CD4-positive, CD25-positive, alpha-beta regulatory T cell (primary cell): ENCODE results near the gene LMAN1L. TPM values are rescaled to one million over a fixed set of nuclear protein-coding genes. Genes with fewer than 3 reads are reported as not detected.

ENCODE experiments used
- ATAC-seq, 2 donors: fragments of 150-1000 bp; cut with Tn5 transposase; one replicate each; pipeline ENCODE4 v1.10.0; 2021; ENCODE audit warnings: low read depth in 2 of 2, moderate number of reproducible peaks in 2 of 2, moderate library complexity in 1 of 2
- DNase-seq, 3 donors: peaks; one replicate each; pipeline versions ENCODE4 v3.0.0 to v3.0.0-alpha.2; 2012 to 2022; ENCODE audit warnings: mixed read lengths in 1 of 3
- H3K27ac ChIP-seq: one replicate; pipeline ENCODE4 v1.7.0; 2013; ENCODE audit warnings: mild to moderate bottlenecking, low read length; ENCODE audit not compliant: insufficient read depth, poor library complexity, severe bottlenecking
- H3K27me3 ChIP-seq: one replicate; pipeline ENCODE4 v1.7.0; 2013; ENCODE audit warnings: low read length; ENCODE audit not compliant: control insufficient read depth, insufficient read depth
- H3K36me3 ChIP-seq: one replicate; pipeline ENCODE4 v1.7.0; 2013; ENCODE audit warnings: mild to moderate bottlenecking, low read length, moderate library complexity; ENCODE audit not compliant: control insufficient read depth, insufficient read depth
- H3K4me1 ChIP-seq: 2 replicates; pipeline ENCODE4 v1.7.0; 2013; ENCODE audit warnings: mild to moderate bottlenecking, low read length; ENCODE audit not compliant: insufficient read depth, control insufficient read depth, poor library complexity, severe bottlenecking
- H3K4me3 ChIP-seq: one replicate; pipeline ENCODE4 v1.7.0; 2013; ENCODE audit warnings: low read depth, mild to moderate bottlenecking, low read length, moderate library complexity
- H3K9me3 ChIP-seq, 2 experiments: 1 replicate in 1 of 2; 2 replicates in 1 of 2; pipeline ENCODE4 v1.7.0; 2013; ENCODE audit warnings: low read length in 2 of 2, mild to moderate bottlenecking in 1 of 2, moderate library complexity in 1 of 2; ENCODE audit not compliant: control insufficient read depth in 2 of 2
- H3K27ac Mint-ChIP-seq, 3 donors: one replicate each; pipeline ENCODE4 v1.8.0; 2020 to 2022; ENCODE audit warnings: mild to moderate bottlenecking in 3 of 3, mixed read lengths in 3 of 3, moderate library complexity in 2 of 3
- H3K27me3 Mint-ChIP-seq: one replicate; pipeline ENCODE4 v1.8.0; 2022; ENCODE audit warnings: mild to moderate bottlenecking, mixed read lengths
- H3K36me3 Mint-ChIP-seq: one replicate; pipeline ENCODE4 v1.8.0; 2020; ENCODE audit warnings: mixed read lengths
- H3K4me1 Mint-ChIP-seq, 4 donors: one replicate each; pipeline ENCODE4 v1.8.0; 2020 to 2022; ENCODE audit warnings: mixed read lengths in 4 of 4, mild to moderate bottlenecking in 1 of 4
- H3K4me3 Mint-ChIP-seq, 4 donors: one replicate each; pipeline ENCODE4 v1.8.0; 2020 to 2022; ENCODE audit warnings: mild to moderate bottlenecking in 4 of 4, mixed read lengths in 4 of 4, moderate library complexity in 3 of 4
- H3K9me3 Mint-ChIP-seq, 7 donors: one replicate each; pipeline ENCODE4 v1.8.0; 2020 to 2022; ENCODE audit warnings: mixed read lengths in 7 of 7, mild to moderate bottlenecking in 3 of 7, moderate library complexity in 2 of 7
- polyA plus RNA-seq, 4 donors: library from polyadenylated mRNA; unstranded; fragments of 300-500 nt; fragmentation: Illumina TruSeq; gene quantifications; one replicate each; pipeline ENCODE4 v1.2.3, GENCODE V29; 2021
- total RNA-seq: library from RNA; stranded (reverse); gene quantifications from one replicate; pipeline ENCODE4 v1.2.3, GENCODE V29; 2022

Gene LMAN1L
- total and polyA plus RNA-seq, 5 donors from 2014 or later, result not detected

DNA sequence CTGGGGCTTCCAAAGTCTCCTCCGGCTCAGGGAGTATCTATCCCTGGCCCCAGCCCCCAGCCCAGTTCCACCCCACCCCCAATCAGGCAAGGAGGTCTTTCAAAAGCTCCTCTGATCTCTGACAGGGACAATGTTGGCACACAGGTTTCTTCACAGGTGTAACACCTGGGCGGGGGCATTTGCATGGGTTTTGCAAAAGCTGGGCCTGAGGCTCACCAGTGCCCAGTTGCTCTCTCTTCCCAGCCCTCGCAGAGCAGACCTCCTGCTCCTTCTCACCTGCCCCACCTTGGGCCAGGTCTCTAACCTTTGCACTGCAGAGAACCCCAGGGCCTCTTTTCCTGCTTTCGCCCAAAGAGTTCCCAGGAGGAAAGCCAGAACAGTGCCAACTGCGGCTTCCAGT lies 39.3 kb upstream of the LMAN1L start:
- Mint-ChIP-seq H3K27ac (peak overlapping the region in 2 of 3 donors; percentile 58 to 95), H3K27me3 (peaks cover 17% of the 10 kb centered on the region), H3K9me3 (no peaks in the 10 kb centered on the region), H3K4me1 (peaks cover 7 to 76% (median 43%) of the 10 kb centered on the region in 4 donors), H3K4me3 (peak overlapping the region in 1 of 4 donors; percentile 15), H3K36me3 (no peaks in the 10 kb centered on the region)
- no peak overlapping the region for H3K4me3 ChIP-seq
- ATAC-seq (no peak), DNase-seq (no peak)
- H3K27ac ChIP-seq, result no peak overlapping the region
- H3K4me1 ChIP-seq, result peaks cover 61% of the 10 kb centered on the region
- H3K9me3 ChIP-seq, result no peaks in the 10 kb centered on the region
- no peaks in the 10 kb centered on the region for H3K27me3 ChIP-seq
- H3K36me3 ChIP-seq, result no peaks in the 10 kb centered on the region

DNA sequence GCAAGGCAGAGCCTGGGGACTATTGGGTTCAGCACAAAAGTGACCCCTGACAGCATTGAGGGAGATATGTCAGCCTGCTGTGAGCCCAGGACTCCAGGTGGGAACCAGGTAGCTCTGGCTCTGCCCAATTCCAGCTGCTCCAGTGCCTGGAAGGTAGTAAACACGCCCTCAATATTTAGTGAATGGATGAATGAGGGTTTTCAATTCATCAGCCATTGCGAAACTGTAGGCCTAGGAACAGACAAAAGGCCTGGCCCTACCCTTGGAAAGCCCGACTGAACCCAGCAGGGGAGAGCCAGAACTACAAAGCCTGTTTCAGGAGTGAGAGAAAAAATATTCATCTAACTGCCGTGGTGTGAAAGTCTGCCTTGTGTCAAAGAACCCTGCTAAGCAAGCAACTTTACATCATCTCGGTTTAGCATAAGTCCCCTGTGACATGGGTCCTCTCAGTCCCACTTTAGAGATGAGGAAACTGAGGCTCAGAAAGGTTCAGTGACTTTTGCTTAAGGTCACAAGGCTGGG lies 38.8 kb upstream of the LMAN1L start:
- no peak for ATAC-seq
- H3K27me3 ChIP-seq, result no peaks in the 10 kb centered on the region
- peaks cover 63% of the 10 kb centered on the region for H3K4me1 ChIP-seq
- H3K9me3 ChIP-seq, result no peaks in the 10 kb centered on the region
- no peaks in the 10 kb centered on the region for H3K36me3 ChIP-seq
- H3K27me3 Mint-ChIP-seq, result peaks cover 14% of the 10 kb centered on the region
- DNase-seq, result no peak
- no peak overlapping the region for H3K4me3 ChIP-seq
- H3K4me3 Mint-ChIP-seq, result peak overlapping the region in 1 of 4 donors; percentile 49
- peak overlapping the region; percentile 58 to 95 (median 78) for H3K27ac Mint-ChIP-seq
- no peaks in the 10 kb centered on the region for H3K36me3 Mint-ChIP-seq
- H3K4me1 Mint-ChIP-seq, result peaks cover 12 to 77% (median 44%) of the 10 kb centered on the region in 4 donors
- H3K9me3 Mint-ChIP-seq, result no peaks in the 10 kb centered on the region
- H3K27ac ChIP-seq, result no peak overlapping the region

DNA sequence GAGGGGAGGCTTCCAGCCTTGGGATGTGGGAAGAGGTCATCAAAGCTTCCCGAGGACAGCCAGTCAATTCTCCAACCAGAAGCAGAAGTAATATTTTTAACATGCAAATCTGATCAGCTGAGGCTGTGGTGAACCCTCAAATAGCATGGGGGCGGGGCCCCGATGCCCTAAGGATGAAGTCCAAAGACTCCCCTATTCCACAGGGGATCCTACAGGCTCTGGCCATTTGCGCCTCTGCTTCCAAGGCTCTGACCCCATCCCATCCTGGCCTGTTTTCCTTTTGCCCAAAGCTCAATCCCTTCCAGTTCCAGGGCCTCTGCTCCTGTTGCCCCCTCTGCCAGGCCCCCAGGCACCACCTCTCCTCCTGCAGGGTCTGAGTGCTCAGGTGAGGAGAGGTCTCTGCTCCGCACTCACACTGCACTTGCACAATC lies 37.5 kb upstream of the LMAN1L start:
- peaks cover 76% of the 10 kb centered on the region for H3K4me1 ChIP-seq
- Mint-ChIP-seq H3K4me3 (peak overlapping the region in 2 of 4 donors; percentile 26 to 94), H3K36me3 (no peaks in the 10 kb centered on the region), H3K27ac (peak overlapping the region; percentile 59 to 96 (median 94)), H3K4me1 (peaks cover 22 to 89% (median 54%) of the 10 kb centered on the region in 4 donors), H3K27me3 (peaks cover 9% of the 10 kb centered on the region), H3K9me3 (no peaks in the 10 kb centered on the region)
- no peaks in the 10 kb centered on the region for H3K36me3 ChIP-seq
- H3K9me3 ChIP-seq, result no peaks in the 10 kb centered on the region
- H3K27ac ChIP-seq, result peak overlapping the region; percentile 49
- ATAC-seq (no peak), DNase-seq (no peak)
- no peak overlapping the region for H3K4me3 ChIP-seq
- H3K27me3 ChIP-seq, result no peaks in the 10 kb centered on the region

DNA sequence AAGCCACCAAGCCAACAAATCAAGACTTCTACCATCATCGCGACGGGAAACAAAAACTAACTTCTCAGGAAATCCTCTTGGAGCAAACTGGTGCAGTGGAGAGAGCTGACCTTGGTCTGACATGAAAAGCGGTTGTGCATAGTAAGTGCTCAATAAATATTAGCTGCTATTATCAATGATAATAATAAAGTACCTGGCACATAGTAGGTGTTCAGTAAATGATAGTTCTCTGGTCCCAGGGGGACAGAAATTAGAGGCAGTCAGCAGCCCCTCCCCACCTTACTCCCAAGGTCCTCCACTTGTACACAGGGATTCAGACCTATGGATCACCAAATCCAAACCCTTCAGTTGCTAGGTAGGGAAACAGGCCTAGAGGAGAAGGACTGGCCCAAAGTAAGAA lies 36.7 kb upstream of the LMAN1L start:
- H3K4me3 Mint-ChIP-seq, result peak overlapping the region in 3 of 4 donors; percentile 18 to 94 (median 57)

DNA sequence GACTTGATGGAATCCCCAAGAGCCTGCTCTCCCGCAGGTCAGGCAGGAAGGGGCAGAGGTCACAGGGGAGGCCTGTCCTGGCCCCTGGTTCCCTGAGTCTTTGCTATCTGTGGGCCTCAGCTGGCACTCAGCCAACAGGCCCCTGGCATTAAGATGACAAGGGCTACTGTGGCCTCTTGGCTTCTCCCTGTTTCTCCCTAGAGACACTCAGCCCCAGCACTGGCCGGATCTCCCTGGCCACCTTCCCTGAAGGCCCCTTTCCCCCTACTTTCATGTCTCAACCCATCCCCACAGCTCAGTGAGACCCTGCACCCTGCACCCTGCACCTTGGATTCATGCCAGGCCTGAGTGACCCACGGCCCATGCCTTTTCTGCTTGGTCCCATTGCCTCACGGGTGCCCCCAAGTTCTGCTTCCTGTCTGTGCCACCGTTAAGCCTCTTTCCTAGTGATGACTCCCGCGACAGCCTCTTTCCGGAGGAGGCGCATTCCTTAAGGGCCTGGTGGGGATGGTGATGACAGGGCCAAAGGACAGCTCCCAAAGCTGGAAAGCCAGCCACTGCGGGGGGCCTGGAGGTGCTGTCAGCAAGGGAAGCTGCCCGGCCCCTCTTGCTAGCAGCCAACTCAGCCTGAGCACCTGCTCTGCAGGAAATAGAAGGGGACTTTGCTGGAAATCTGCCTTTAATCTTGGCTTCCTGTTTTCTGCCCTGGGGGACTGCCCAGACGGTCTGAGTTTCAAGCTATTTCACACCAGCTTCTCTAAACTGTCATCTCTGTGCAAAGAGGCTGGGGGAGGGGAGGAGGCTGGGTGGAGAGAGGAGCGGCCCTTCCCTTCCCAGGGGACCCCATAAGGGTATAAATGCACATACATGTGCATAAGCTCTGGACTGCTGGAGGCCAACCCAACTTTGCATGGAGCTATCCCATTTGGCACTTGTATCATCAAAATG lies 35.5 kb upstream of the LMAN1L start:
- peaks cover 76% of the 10 kb centered on the region for H3K4me1 ChIP-seq
- peak overlapping the region; percentile 48 for H3K4me3 ChIP-seq
- peak overlapping the region; percentile 94 to 100 (median 99) for H3K27ac Mint-ChIP-seq
- H3K4me1 Mint-ChIP-seq, result peaks cover 23 to 88% (median 63%) of the 10 kb centered on the region in 4 donors
- no peaks in the 10 kb centered on the region for H3K36me3 ChIP-seq
- peak overlapping the region; percentile 94 to 98 (median 96) for H3K4me3 Mint-ChIP-seq
- ATAC-seq, result peak; percentile 46 to 52
- no peaks in the 10 kb centered on the region for H3K27me3 ChIP-seq
- no peaks in the 10 kb centered on the region for H3K9me3 ChIP-seq
- peak; percentile 43 to 86 (median 62) for DNase-seq
- no peaks in the 10 kb centered on the region for H3K9me3 Mint-ChIP-seq
- H3K36me3 Mint-ChIP-seq, result no peaks in the 10 kb centered on the region
- peak overlapping the region; percentile 95 for H3K27ac ChIP-seq
- H3K27me3 Mint-ChIP-seq, result peaks cover 4% of the 10 kb centered on the region

More for the DNA sequence above, 36.7 kb upstream of the LMAN1L start:
- H3K36me3 ChIP-seq, result no peaks in the 10 kb centered on the region
- H3K27ac ChIP-seq, result peak overlapping the region; percentile 95
- H3K4me3 ChIP-seq, result no peak overlapping the region
- Mint-ChIP-seq H3K27me3 (peaks cover 5% of the 10 kb centered on the region), H3K4me1 (peaks cover 24 to 93% (median 59%) of the 10 kb centered on the region in 4 donors), H3K9me3 (no peaks in the 10 kb centered on the region), H3K27ac (peak overlapping the region; percentile 59 to 96 (median 94)), H3K36me3 (no peaks in the 10 kb centered on the region)
- peaks cover 78% of the 10 kb centered on the region for H3K4me1 ChIP-seq
- H3K9me3 ChIP-seq, result no peaks in the 10 kb centered on the region
- ATAC-seq, result no peak
- H3K27me3 ChIP-seq, result no peaks in the 10 kb centered on the region
- no peak for DNase-seq

DNA sequence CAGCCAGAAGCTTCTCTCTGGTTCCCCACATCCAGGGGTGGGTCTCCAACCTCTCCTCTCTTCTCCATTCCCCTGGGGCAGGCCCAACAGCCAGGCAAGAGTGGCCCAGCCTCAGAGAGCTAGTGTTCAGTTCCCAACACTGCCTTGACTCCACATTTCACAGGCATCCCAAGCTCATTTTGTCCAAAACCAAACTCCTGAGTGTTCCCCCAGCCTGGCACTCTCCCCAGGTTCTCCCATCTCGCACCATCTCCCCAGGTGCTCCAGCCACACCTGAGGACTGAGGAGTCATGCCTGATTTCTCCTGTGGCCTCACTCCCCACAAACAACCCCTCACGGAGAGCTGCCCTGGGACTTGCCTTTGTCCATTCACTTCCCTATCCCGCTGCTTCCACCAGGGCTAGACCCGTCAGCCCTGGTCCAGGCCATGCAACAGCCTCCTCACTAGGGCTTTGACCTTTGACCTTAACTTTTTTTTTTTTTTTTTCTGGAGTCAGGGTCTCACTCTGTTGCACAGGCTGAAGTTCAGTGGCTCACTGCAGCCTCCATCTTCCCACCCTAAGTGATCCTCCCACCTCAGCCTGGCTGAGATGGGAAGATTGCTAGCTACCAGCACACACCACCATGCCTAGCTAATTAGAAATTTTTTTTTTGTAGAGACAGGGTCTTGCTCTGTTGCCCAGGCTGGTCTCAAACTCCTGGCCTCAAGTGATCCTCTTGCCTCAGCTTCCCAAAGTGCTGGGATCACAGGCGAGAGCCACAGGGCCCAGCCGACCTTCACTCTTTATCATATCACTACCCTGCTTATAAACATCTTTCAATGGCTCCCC lies 34.7 kb upstream of the LMAN1L start:
- DNase-seq, result no peak
- H3K36me3 Mint-ChIP-seq, result no peaks in the 10 kb centered on the region

DNA sequence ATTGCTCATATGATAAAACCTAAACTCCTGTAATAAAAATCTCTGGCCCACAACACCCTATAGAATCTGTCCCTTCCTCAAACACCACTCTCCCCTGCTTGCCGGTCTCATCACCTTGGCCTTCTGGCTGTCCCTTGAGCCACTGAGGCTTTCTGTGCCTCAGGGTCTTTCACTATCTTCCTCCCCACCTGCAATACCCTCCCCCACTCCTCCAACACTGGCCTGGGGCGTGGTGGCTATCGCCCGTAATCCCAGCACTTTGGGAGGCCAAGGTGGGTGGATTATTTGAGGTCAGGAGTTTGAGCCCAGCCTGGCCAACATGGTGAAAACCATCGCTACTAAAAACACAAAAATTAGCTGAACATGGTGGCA lies 34.0 kb upstream of the LMAN1L start:
- Histone ChIP-seq H3K4me1 (peaks cover 82% of the 10 kb centered on the region), H3K36me3 (no peaks in the 10 kb centered on the region), H3K27me3 (no peaks in the 10 kb centered on the region), H3K27ac (peak overlapping the region; percentile 95), H3K9me3 (no peaks in the 10 kb centered on the region), H3K4me3 (peak overlapping the region; percentile 51)
- Mint-ChIP-seq H3K27ac (peak overlapping the region; percentile 94 to 100 (median 99)), H3K4me3 (peak overlapping the region; percentile 94 to 98 (median 96)), H3K4me1 (peaks cover 23 to 78% (median 62%) of the 10 kb centered on the region in 4 donors), H3K9me3 (no peaks in the 10 kb centered on the region), H3K36me3 (no peaks in the 10 kb centered on the region), H3K27me3 (peaks cover 4% of the 10 kb centered on the region)
- DNase-seq (no peak), ATAC-seq (no peak)

More for the DNA sequence above, 34.7 kb upstream of the LMAN1L start:
- no peaks in the 10 kb centered on the region for H3K36me3 ChIP-seq
- ATAC-seq, result no peak
- peaks cover 23 to 82% (median 63%) of the 10 kb centered on the region in 4 donors for H3K4me1 Mint-ChIP-seq
- no peaks in the 10 kb centered on the region for H3K9me3 Mint-ChIP-seq
- H3K4me3 Mint-ChIP-seq, result peak overlapping the region; percentile 94 to 98 (median 96)
- H3K9me3 ChIP-seq, result no peaks in the 10 kb centered on the region
- peak overlapping the region; percentile 94 to 100 (median 99) for H3K27ac Mint-ChIP-seq
- H3K4me1 ChIP-seq, result peaks cover 78% of the 10 kb centered on the region
- peaks cover 4% of the 10 kb centered on the region for H3K27me3 Mint-ChIP-seq
- H3K27me3 ChIP-seq, result no peaks in the 10 kb centered on the region
- H3K27ac ChIP-seq, result peak overlapping the region; percentile 95
- peak overlapping the region; percentile 51 for H3K4me3 ChIP-seq
